OCI-LY7 (cell line): ENCODE measurements around the gene DGCR2. TPM values are rescaled to one million over a fixed set of nuclear protein-coding genes. Genes with fewer than 3 reads are reported as not detected.

Experiments used
- BruUV-seq: library from RNA; stranded (reverse); fragments of 400-500 nt; replicated peaks from 2 replicates; lab custom pipeline; 2021; lab: Mats Ljungman, UMichigan
- CTCF ChIA-PET: fragments of 300-600 bp; sonication (Branson Sonifier 250); formaldehyde crosslinking; loops from one replicate; lab custom pipeline; 2022; ENCODE audit warnings: antibody characterized with exemption; ENCODE audit not compliant: unreplicated experiment; lab: Charles Lee
- POLR2A ChIA-PET: fragments of 300-600 bp; sonication (Branson Sonifier 250); formaldehyde crosslinking; loops from one replicate; lab custom pipeline; 2022; ENCODE audit warnings: antibody characterized with exemption; lab: Charles Lee
- DNase-seq: peaks from one replicate; pipeline ENCODE4 v3.0.0-alpha.2; 2015; ENCODE audit warnings: low spot score
- H2AFZ ChIP-seq: fragments of 200-600 bp; sonication (generic), shearing (Covaris generic); 2 replicates; pipeline ENCODE4 v1.6.1; 2014; ENCODE audit warnings: mild to moderate bottlenecking, antibody characterized with exemption, low read length, moderate library complexity
- H3K27ac ChIP-seq: fragments of 200-600 bp; sonication (generic); 2 replicates; pipeline ENCODE4 v1.5.1; 2014; ENCODE audit warnings: mixed run types, low read depth, mild to moderate bottlenecking, moderate library complexity, low read length, inconsistent platforms; ENCODE audit not compliant: poor library complexity, severe bottlenecking
- H3K36me3 ChIP-seq: fragments of 200-600 bp; sonication (generic); 2 replicates; pipeline ENCODE4 v1.6.1; 2014; ENCODE audit warnings: mild to moderate bottlenecking, antibody characterized with exemption, low read length, moderate library complexity, mixed read lengths; ENCODE audit not compliant: insufficient read depth
- H3K4me1 ChIP-seq: fragments of 200-600 bp; sonication (generic); 2 replicates; pipeline ENCODE4 v1.5.1; 2014; ENCODE audit warnings: mild to moderate bottlenecking, low read length; ENCODE audit not compliant: insufficient read depth, poor library complexity, severe bottlenecking
- H3K4me2 ChIP-seq: fragments of 200-600 bp; sonication (generic); 2 replicates; pipeline ENCODE4 v1.6.1; 2014; ENCODE audit warnings: mild to moderate bottlenecking, low read length
- H3K4me3 ChIP-seq: fragments of 200-600 bp; sonication (generic); 2 replicates; pipeline ENCODE4 v1.5.1; 2014; ENCODE audit warnings: mild to moderate bottlenecking, low read depth, low read length; ENCODE audit not compliant: poor library complexity, severe bottlenecking
- H3K79me2 ChIP-seq: fragments of 200-600 bp; sonication (generic); 2 replicates; pipeline ENCODE4 v1.6.1; 2016; ENCODE audit warnings: low read depth, mild to moderate bottlenecking, low read length, moderate library complexity, mixed read lengths; ENCODE audit not compliant: insufficient read depth
- H3K9me2 ChIP-seq: fragments of 200-600 bp; sonication (generic); 2 replicates; pipeline ENCODE4 v1.6.1; 2016; ENCODE audit warnings: mild to moderate bottlenecking, low read length, mixed read lengths; ENCODE audit not compliant: insufficient read depth
- H3K9me3 ChIP-seq: fragments of 200-600 bp; sonication (generic); 2 replicates; pipeline ENCODE4 v1.6.1; 2014; ENCODE audit warnings: mild to moderate bottlenecking, mixed run types, low read length, mixed read lengths
- H4K20me1 ChIP-seq: fragments of 200-600 bp; sonication (generic); 2 replicates; pipeline ENCODE4 v1.6.1; 2014; ENCODE audit warnings: mild to moderate bottlenecking, antibody characterized with exemption, low read length, moderate library complexity, mixed read lengths; ENCODE audit not compliant: insufficient read depth
- EZH2phosphoT487 ChIP-seq: fragments of 200-600 bp; sonication (generic); IDR thresholded peaks from 2 replicates; pipeline ENCODE4 v1.6.1; 2018; ENCODE audit warnings: low read depth, borderline replicate concordance, mild to moderate bottlenecking, mixed run types, antibody characterized with exemption, low read length, moderate library complexity, mixed read lengths
- intact Hi-C: fragments of 100-400 bp; cut with micrococcal nuclease; formaldehyde crosslinking; loops from one replicate; pipeline ENCODE4 v1.10.0; 2022; ENCODE audit not compliant: unreplicated experiment
- total RNA-seq, 2 experiments: library from RNA; depleted of rRNA in 1 of 2; stranded (reverse); fragments of >200 nt in 1 of 2; shearing (Covaris generic) in 1 of 2; gene quantifications; 2 replicates each; pipeline ENCODE4 v1.2.3, GENCODE V29; 2014 to 2022
- TF ChIP-seq, protein P1 (sequence below): fragments of 200-600 bp; sonication (generic); conservative IDR thresholded peaks from 2 replicates; pipeline ENCODE4 v1.5.1; 2014; ENCODE audit warnings: mild to moderate bottlenecking, antibody characterized with exemption, low read length, moderate library complexity, mixed read lengths

The DGCR2 gene
- total RNA-seq, 2 experiments from 2014 or later = 27.6 to 29.7 TPM

GRCh38 chr22:19046719-19047609, 75.2 kb downstream of the DGCR2 start:
- no peaks in the 10 kb centered on the region for H3K4me1 ChIP-seq
- no TSS peak for BruUV-seq
- H3K4me3 ChIP-seq = no peak overlapping the region
- no peak overlapping the region for H3K4me2 ChIP-seq
- ChIA-PET CTCF (no interaction called here), POLR2A (no interaction called here)
- no peak for DNase-seq
- peaks cover 67% of the 10 kb centered on the region for H3K36me3 ChIP-seq
- H3K9me3 ChIP-seq = no peaks in the 10 kb centered on the region
- H3K9me2 ChIP-seq = no peaks in the 10 kb centered on the region
- no peak overlapping the region for H3K27ac ChIP-seq
- no peaks in the 10 kb centered on the region for H3K79me2 ChIP-seq
- H4K20me1 ChIP-seq = no peaks in the 10 kb centered on the region
- TF ChIP-seq, protein P1, sequence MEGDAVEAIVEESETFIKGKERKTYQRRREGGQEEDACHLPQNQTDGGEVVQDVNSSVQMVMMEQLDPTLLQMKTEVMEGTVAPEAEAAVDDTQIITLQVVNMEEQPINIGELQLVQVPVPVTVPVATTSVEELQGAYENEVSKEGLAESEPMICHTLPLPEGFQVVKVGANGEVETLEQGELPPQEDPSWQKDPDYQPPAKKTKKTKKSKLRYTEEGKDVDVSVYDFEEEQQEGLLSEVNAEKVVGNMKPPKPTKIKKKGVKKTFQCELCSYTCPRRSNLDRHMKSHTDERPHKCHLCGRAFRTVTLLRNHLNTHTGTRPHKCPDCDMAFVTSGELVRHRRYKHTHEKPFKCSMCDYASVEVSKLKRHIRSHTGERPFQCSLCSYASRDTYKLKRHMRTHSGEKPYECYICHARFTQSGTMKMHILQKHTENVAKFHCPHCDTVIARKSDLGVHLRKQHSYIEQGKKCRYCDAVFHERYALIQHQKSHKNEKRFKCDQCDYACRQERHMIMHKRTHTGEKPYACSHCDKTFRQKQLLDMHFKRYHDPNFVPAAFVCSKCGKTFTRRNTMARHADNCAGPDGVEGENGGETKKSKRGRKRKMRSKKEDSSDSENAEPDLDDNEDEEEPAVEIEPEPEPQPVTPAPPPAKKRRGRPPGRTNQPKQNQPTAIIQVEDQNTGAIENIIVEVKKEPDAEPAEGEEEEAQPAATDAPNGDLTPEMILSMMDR = no peak
- no peak for TF ChIP-seq EZH2phosphoT487
- intact Hi-C loops = no loop called here
- H2AFZ ChIP-seq = no peak overlapping the region

GRCh38 chr22:19046287-19046686, 75.9 kb downstream of the DGCR2 start:
- H3K4me2 ChIP-seq = no peak overlapping the region
- CTCF ChIA-PET = no interaction called here
- no peaks in the 10 kb centered on the region for H3K79me2 ChIP-seq
- no peaks in the 10 kb centered on the region for H3K9me2 ChIP-seq
- no peak for DNase-seq
- no peak for TF ChIP-seq EZH2phosphoT487
- TF ChIP-seq, protein P1 = no peak
- peaks cover 67% of the 10 kb centered on the region for H3K36me3 ChIP-seq
- H3K4me1 ChIP-seq = no peaks in the 10 kb centered on the region
- no peak overlapping the region for H2AFZ ChIP-seq
- intact Hi-C loops = no loop called here
- no peaks in the 10 kb centered on the region for H4K20me1 ChIP-seq
- H3K27ac ChIP-seq = no peak overlapping the region
- no TSS peak for BruUV-seq
- H3K9me3 ChIP-seq = no peaks in the 10 kb centered on the region
- POLR2A ChIA-PET = no interaction called here
- no peak overlapping the region for H3K4me3 ChIP-seq

DNA sequence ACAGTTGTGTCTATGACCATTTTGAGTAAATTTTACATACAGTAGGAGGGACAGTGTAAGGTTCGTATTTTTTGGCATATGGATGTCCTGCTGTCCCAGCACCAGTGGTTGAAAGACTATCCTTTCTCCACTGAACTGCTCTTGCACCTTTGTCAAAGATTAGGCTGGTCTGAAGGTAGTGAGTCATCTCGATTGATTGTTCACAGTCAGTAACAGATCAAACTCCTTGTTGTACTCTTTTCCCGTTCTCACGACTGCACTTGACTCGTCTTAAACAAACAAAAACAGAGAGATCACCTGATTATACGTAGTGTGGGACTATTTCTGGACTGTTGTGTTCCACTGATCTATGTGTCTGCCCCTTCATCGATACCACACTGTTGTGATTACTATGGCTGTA, 77.1 kb downstream of the DGCR2 start:
- Histone ChIP-seq H3K4me2 (no peak overlapping the region), H3K36me3 (peaks cover 73% of the 10 kb centered on the region), H3K79me2 (no peaks in the 10 kb centered on the region), H3K4me1 (no peaks in the 10 kb centered on the region), H3K27ac (no peak overlapping the region), H2AFZ (no peak overlapping the region), H3K9me3 (no peaks in the 10 kb centered on the region), H3K4me3 (no peak overlapping the region), H3K9me2 (no peaks in the 10 kb centered on the region), H4K20me1 (no peaks in the 10 kb centered on the region)
- BruUV-seq = no TSS peak
- no peak for DNase-seq
- ChIA-PET POLR2A (no interaction called here), CTCF (no interaction called here)
- TF ChIP-seq, protein P1 = no peak
- intact Hi-C loops = no loop called here
